Gastrocnemius medialis (tissue), 4 donors: ENCODE measurements around the gene LTA. TPM values are rescaled to one million over a fixed set of nuclear protein-coding genes. Genes with fewer than 3 reads are reported as not detected.

Source experiments
- ATAC-seq, 2 donors: fragments of 150-250 bp; one replicate each; pipeline ENCODE4 v1.9.1; 2016
- DNase-seq, 2 donors: peaks; one replicate each; pipeline ENCODE4 v3.0.0-alpha.2; 2019
- H3K27ac ChIP-seq, 4 donors: fragments of 200-600 bp; sonication (generic); 1 replicate in 1 of 4; 2 replicates in 3 of 4; pipeline ENCODE4 v1.5.1; 2016 to 2018; ENCODE audit warnings: mild to moderate bottlenecking in 2 of 4, moderate library complexity in 1 of 4
- H3K27me3 ChIP-seq, 3 donors: fragments of 200-600 bp; sonication (generic) in 2 of 3; 1 replicate in 1 of 3; 2 replicates in 2 of 3; pipeline versions ENCODE4 v1.5.1 to v1.6.0; 2016 to 2019; ENCODE audit warnings: mild to moderate bottlenecking in 1 of 3, moderate library complexity in 1 of 3
- H3K36me3 ChIP-seq, 2 donors: fragments of 200-600 bp; sonication (generic) in 1 of 2; one replicate each; pipeline ENCODE4 v1.5.1; 2017 to 2018
- H3K4me1 ChIP-seq, 2 donors: fragments of 200-600 bp; sonication (generic) in 1 of 2; one replicate each; pipeline ENCODE4 v1.5.1; 2016 to 2017; ENCODE audit warnings: mild to moderate bottlenecking in 2 of 2
- H3K4me3 ChIP-seq, 4 donors: fragments of 200-600 bp; sonication (generic) in 3 of 4; 1 replicate in 1 of 4; 2 replicates in 3 of 4; pipeline ENCODE4 v1.5.1; 2016 to 2019; ENCODE audit warnings: mild to moderate bottlenecking in 2 of 4
- H3K9me3 ChIP-seq, 3 donors: fragments of 200-600 bp; sonication (generic) in 2 of 3; 1 replicate in 1 of 3; 2 replicates in 2 of 3; pipeline ENCODE4 v1.5.1; 2016 to 2019
- CTCF ChIP-seq, 5 experiments: fragments of 450-650 bp in 3 of 5; fragments of 200-600 bp in 2 of 5; sonication (generic) in 2 of 5; IDR thresholded peaks in 4 of 5; conservative IDR thresholded peaks in 1 of 5; 1 replicate in 4 of 5; 2 replicates in 1 of 5; pipeline ENCODE4 v1.5.1; 2016 to 2019; ENCODE audit warnings: antibody characterized with exemption in 5 of 5, mild to moderate bottlenecking in 3 of 5, moderate library complexity in 3 of 5
- POLR2A ChIP-seq, 2 donors: fragments of 450-650 bp; IDR thresholded peaks; one replicate each; pipeline ENCODE4 v1.6.1; 2017; ENCODE audit warnings: antibody characterized with exemption in 2 of 2, mild to moderate bottlenecking in 2 of 2, moderate library complexity in 2 of 2
- in situ Hi-C, 4 donors: fragments of 200-750 bp; cut with MboI; loops; one replicate each; pipeline versions ENCODE4 v1.15.0 to v1.8.0; 2017; ENCODE audit warnings: low sequenced_read_pairs in 4 of 4
- intact Hi-C: fragments of 100-400 bp; cut with DNase I; formaldehyde crosslinking; loops from one replicate; pipeline ENCODE4 v1.15.1; 2023; ENCODE audit warnings: low total_unique reads
- total RNA-seq, 4 donors: library from RNA; depleted of rRNA; stranded (reverse); fragments of >200 nt; gene quantifications; one replicate each; pipeline versions ENCODE4 v1.1.0 to v1.2.3, GENCODE V29; 2016

LTA gene
- total RNA-seq, 4 donors from 2014 or later = not detected

DNA sequence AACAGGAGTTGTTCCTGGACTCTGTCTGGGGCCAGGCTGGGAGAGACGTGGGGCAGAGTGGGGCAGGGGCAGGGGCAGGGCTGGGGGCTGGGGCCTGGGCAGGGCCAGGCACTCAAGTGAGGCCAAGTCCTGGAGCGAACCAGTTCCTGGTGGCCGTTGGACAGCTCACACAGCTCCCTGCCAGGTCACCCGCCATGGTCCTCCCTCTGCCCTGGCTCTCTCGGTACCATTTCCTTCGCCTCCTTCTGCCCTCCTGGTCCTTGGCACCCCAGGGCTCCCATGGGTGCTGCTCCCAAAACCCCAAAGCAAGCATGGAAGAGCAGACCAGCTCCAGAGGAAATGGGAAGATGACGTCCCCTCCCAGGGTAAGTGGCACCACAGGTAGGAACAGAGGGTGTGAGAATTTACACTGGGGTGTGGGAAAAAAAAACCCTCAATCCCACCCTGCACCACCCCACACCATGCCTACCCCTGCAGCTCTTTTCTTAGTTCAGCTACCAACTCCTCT is 43.2 kb upstream of the LTA start, which contains the start of gene MCCD1:
Gene MCCD1 (plus strand): TSS at position 142 of the 508 bp plus-strand sequence. CDS start 53 bp downstream, at position 195.
- Histone ChIP-seq H3K9me3 (no peaks in the 10 kb centered on the region), H3K36me3 (peaks cover 0 to 43% of the 10 kb centered on the region in 2 donors), H3K4me3 (no peak within 1 kb of the TSS), H3K27me3 (no peaks in the 10 kb centered on the region), H3K4me1 (no peaks in the 10 kb centered on the region), H3K27ac (no peak within 1 kb of the TSS)
- DNase-seq (no peak), ATAC-seq (no peak)
- TF ChIP-seq CTCF (IDR thresholded peaks at IDR 0.05 in 4 of 5, conservative IDR thresholded peaks at IDR 0.05 in 1 of 5) (no peak), POLR2A (IDR thresholded peaks at IDR 0.05) (no peak)
- in situ Hi-C loops (loop anchor here in 1 of 4 donors (25.0 kb wide), 1 partner anchor 658 kb away; the partner anchor contains the start of genes AGER, AGPAT1, GPSM3 and PBX2), intact Hi-C loops (no loop called here)

DNA sequence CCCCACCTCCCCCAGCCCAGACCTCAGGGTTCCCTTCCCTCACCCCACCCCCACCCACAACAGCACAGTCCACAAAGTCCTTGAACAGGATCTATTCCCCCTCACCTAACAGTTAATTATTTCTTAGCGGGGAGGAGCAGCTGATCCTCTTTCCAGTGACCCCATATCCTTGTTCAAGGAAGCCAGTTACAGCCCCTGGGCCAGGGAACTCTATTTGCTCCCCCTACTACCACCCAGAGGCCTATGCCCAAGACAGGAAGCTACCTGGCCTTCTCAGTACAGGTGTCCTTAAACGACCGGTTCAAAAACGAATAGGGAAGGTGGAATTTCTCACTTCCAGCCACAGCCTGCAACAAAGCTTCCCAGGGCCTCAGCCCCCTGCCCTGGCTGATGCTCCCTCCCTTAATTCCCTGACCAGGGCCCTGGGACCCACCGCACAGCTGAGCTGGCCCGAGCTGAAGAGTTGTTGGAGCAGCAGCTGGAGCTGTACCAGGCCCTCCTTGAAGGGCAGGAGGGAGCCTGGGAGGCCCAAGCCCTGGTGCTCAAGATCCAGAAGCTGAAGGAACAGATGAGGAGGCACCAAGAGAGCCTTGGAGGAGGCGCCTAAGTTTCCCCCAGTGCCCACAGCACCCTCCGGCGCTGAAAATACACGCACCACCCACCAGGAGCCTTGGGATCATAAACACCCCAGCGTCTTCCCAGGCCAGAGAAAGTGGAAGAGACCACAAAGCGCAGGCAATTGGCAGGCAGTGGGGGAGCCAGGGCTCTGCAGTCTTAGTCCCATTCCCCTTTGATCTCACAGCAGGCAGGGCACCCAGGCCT is 42.5 kb upstream of the LTA start:
- H3K27ac ChIP-seq = no peak overlapping the region
- no peak for ATAC-seq
- intact Hi-C loops = no loop called here

GRCh38 chr6:31530659-31531058 is 41.4 kb upstream of the LTA start:
- no peaks in the 10 kb centered on the region for H3K9me3 ChIP-seq
- in situ Hi-C loops (loop anchor here in 1 of 4 donors (25.0 kb wide), 1 partner anchor 657 kb away; the partner anchor contains the start of genes AGER, AGPAT1, GPSM3 and PBX2), intact Hi-C loops (no loop called here)
- no peak for TF ChIP-seq POLR2A (IDR thresholded peaks at IDR 0.05)
- TF ChIP-seq CTCF (IDR thresholded peaks at IDR 0.05 in 4 of 5, conservative IDR thresholded peaks at IDR 0.05 in 1 of 5) = no peak
- H3K27me3 ChIP-seq = no peaks in the 10 kb centered on the region
- H3K4me1 ChIP-seq = no peaks in the 10 kb centered on the region
- H3K36me3 ChIP-seq = peaks cover 0 to 61% of the 10 kb centered on the region in 2 donors
- DNase-seq (no peak), ATAC-seq (no peak)
- no peak overlapping the region for H3K27ac ChIP-seq
- no peak overlapping the region for H3K4me3 ChIP-seq

More for the DNA sequence above, 42.5 kb upstream of the LTA start:
- H3K27me3 ChIP-seq = no peaks in the 10 kb centered on the region
- H3K36me3 ChIP-seq = peaks cover 0 to 50% of the 10 kb centered on the region in 2 donors
- TF ChIP-seq POLR2A (IDR thresholded peaks at IDR 0.05) (no peak), CTCF (IDR thresholded peaks at IDR 0.05 in 4 of 5, conservative IDR thresholded peaks at IDR 0.05 in 1 of 5) (no peak)
- H3K9me3 ChIP-seq = no peaks in the 10 kb centered on the region
- H3K4me1 ChIP-seq = no peaks in the 10 kb centered on the region
- no peak overlapping the region for H3K4me3 ChIP-seq
- in situ Hi-C loops = loop anchor here in 1 of 4 donors (25.0 kb wide), 1 partner anchor 658 kb away; the partner anchor contains the start of genes AGER, AGPAT1, GPSM3 and PBX2
- DNase-seq = no peak

DNA sequence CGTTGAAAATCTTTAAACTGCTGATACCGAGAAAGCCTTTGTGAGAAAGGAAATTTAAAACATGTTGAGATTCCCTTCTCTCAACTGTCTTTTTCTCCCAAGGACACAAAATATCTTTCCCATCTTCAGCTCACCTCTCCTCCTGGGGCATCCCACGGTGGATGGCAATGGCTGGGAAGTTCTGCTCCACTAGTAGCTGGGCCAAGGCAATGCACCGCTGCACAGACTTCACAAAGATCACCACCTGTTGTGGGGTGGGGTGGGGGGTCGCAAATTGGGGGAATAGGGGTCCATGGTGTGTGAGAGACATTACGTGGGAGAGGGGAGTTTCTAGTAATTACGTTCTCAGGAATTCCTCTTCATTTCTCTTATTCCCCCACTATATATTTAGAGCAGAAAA is 40.9 kb upstream of the LTA start:
- in situ Hi-C loops = loop anchor here in 1 of 4 donors (25.0 kb wide), 1 partner anchor 656 kb away; the partner anchor contains the start of genes AGER, AGPAT1, GPSM3 and PBX2
- no peaks in the 10 kb centered on the region for H3K27me3 ChIP-seq

More for the DNA sequence above, 40.9 kb upstream of the LTA start:
- TF ChIP-seq POLR2A (IDR thresholded peaks at IDR 0.05) = no peak
- TF ChIP-seq CTCF (IDR thresholded peaks at IDR 0.05 in 4 of 5, conservative IDR thresholded peaks at IDR 0.05 in 1 of 5) = no peak
- H3K36me3 ChIP-seq = peaks cover 0 to 66% of the 10 kb centered on the region in 2 donors
- intact Hi-C loops = no loop called here
- no peak overlapping the region for H3K4me3 ChIP-seq
- no peaks in the 10 kb centered on the region for H3K9me3 ChIP-seq
- DNase-seq (no peak), ATAC-seq (no peak)
- no peak overlapping the region for H3K27ac ChIP-seq
- no peaks in the 10 kb centered on the region for H3K4me1 ChIP-seq
